ENCODE data around the gene GNAZ.

DNA sequence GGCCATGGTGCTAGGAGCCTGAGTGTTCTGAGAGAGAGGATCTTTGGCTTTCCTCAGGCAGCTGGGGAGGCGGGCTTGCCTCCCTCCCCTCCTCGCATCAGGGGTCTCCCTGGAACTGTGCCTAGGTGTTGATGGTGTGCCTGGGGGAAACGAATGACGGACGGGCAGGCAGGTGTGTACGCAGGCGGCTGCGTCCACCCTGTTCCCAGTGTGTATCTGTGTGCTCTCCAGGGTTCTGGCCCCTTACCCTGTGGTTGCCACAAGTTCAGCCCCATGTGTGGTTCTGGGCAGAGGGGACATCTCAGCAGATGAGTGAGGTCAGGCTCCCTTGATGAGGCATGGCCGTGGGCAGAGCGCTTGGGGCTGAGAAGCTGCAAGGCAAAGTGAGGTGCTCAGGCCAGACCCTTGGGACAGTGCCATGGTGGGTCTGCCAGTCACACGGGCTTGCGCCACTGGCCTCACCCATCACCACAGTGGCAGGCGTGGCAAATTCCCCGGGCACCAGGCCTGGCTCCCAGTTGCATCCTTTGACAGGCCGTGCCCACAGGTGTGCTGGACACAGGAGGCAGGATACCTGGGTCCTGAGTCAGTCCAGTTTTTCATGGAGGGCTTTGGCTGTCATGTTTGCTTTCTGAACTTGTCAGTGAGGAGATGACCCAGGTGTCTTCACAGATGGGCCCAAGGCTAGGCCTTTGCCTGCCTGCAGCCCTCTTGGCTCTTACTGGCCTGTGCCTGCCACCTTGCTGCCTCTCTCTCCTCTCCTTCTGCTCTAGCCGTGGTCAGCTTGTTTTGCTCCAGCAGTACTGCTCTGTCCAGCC is 27.3 kb downstream of the GNAZ start:
- TF ChIP-seq, protein P1, sequence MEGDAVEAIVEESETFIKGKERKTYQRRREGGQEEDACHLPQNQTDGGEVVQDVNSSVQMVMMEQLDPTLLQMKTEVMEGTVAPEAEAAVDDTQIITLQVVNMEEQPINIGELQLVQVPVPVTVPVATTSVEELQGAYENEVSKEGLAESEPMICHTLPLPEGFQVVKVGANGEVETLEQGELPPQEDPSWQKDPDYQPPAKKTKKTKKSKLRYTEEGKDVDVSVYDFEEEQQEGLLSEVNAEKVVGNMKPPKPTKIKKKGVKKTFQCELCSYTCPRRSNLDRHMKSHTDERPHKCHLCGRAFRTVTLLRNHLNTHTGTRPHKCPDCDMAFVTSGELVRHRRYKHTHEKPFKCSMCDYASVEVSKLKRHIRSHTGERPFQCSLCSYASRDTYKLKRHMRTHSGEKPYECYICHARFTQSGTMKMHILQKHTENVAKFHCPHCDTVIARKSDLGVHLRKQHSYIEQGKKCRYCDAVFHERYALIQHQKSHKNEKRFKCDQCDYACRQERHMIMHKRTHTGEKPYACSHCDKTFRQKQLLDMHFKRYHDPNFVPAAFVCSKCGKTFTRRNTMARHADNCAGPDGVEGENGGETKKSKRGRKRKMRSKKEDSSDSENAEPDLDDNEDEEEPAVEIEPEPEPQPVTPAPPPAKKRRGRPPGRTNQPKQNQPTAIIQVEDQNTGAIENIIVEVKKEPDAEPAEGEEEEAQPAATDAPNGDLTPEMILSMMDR (IDR thresholded peaks at IDR 0.05) = no peak
- TF ChIP-seq POLR2A (IDR thresholded peaks at IDR 0.05) = no peak

Measured in testis (tissue), 2 donors.